ENCODE data around the gene GOLM1. TPM values are rescaled to one million over a fixed set of nuclear protein-coding genes. Genes with fewer than 3 reads are reported as not detected.

Gene GOLM1
- total RNA-seq, 1 donor from 2014 or later, result 0.80 TPM

- ChIA-PET CTCF (no interaction called here), POLR2A (no interaction called here)
- Mint-ChIP-seq H3K4me3 (no peak overlapping the region), H3K27ac (no peak overlapping the region), H3K9me3 (no peaks in the 10 kb centered on the region), H3K36me3 (ENCODE audit: low read depth) (no peaks in the 10 kb centered on the region), H3K27me3 (no peaks in the 10 kb centered on the region), H3K4me1 (no peaks in the 10 kb centered on the region)
- no peak for DNase-seq
- TF ChIP-seq CTCF (IDR thresholded peaks at IDR 0.05), result no peak
- ATAC-seq (ENCODE audit: low read depth), result no peak
- intact Hi-C loops (cut with micrococcal nuclease), result no loop called here
Measured at GRCh38 chr9:86047361-86047760, 52.0 kb downstream of the GOLM1 start.

GRCh38 chr9:86046930-86047341 lies 52.4 kb downstream of the GOLM1 start:
- H3K4me3 Mint-ChIP-seq, result no peak overlapping the region
- H3K4me1 Mint-ChIP-seq, result no peaks in the 10 kb centered on the region
- no peaks in the 10 kb centered on the region for H3K36me3 Mint-ChIP-seq (ENCODE audit: low read depth)
- intact Hi-C loops (cut with micrococcal nuclease), result no loop called here
- DNase-seq, result no peak
- no peaks in the 10 kb centered on the region for H3K9me3 Mint-ChIP-seq
- no peak for TF ChIP-seq CTCF (IDR thresholded peaks at IDR 0.05)
- ChIA-PET CTCF (no interaction called here), POLR2A (no interaction called here)
- ATAC-seq (ENCODE audit: low read depth), result no peak
- no peak overlapping the region for H3K27ac Mint-ChIP-seq
- H3K27me3 Mint-ChIP-seq, result no peaks in the 10 kb centered on the region

- H3K27me3 Mint-ChIP-seq, result no peaks in the 10 kb centered on the region
- ATAC-seq (ENCODE audit: low read depth) (no peak), DNase-seq (no peak)
- no peaks in the 10 kb centered on the region for H3K9me3 Mint-ChIP-seq
- ChIA-PET CTCF (no interaction called here), POLR2A (no interaction called here)
- no peak for TF ChIP-seq CTCF (IDR thresholded peaks at IDR 0.05)
- H3K4me3 Mint-ChIP-seq, result no peak overlapping the region
- no peaks in the 10 kb centered on the region for H3K4me1 Mint-ChIP-seq
- no peaks in the 10 kb centered on the region for H3K36me3 Mint-ChIP-seq (ENCODE audit: low read depth)
- no peak overlapping the region for H3K27ac Mint-ChIP-seq
- intact Hi-C loops (cut with micrococcal nuclease), result no loop called here
Measured at GRCh38 chr9:86046071-86046636, 53.2 kb downstream of the GOLM1 start.

GRCh38 chr9:86045654-86046053 lies 53.7 kb downstream of the GOLM1 start:
- H3K4me3 Mint-ChIP-seq, result no peak overlapping the region
- ChIA-PET CTCF (no interaction called here), POLR2A (no interaction called here)
- intact Hi-C loops (cut with micrococcal nuclease), result no loop called here
- DNase-seq (no peak), ATAC-seq (ENCODE audit: low read depth) (no peak)
- no peak for TF ChIP-seq CTCF (IDR thresholded peaks at IDR 0.05)
- H3K27me3 Mint-ChIP-seq, result no peaks in the 10 kb centered on the region
- H3K27ac Mint-ChIP-seq, result no peak overlapping the region
- H3K4me1 Mint-ChIP-seq, result no peaks in the 10 kb centered on the region
- no peaks in the 10 kb centered on the region for H3K36me3 Mint-ChIP-seq (ENCODE audit: low read depth)
- no peaks in the 10 kb centered on the region for H3K9me3 Mint-ChIP-seq

- intact Hi-C loops (cut with micrococcal nuclease), result no loop called here
- POLR2A ChIA-PET, result no interaction called here
- Mint-ChIP-seq H3K4me3 (no peak overlapping the region), H3K36me3 (ENCODE audit: low read depth) (no peaks in the 10 kb centered on the region), H3K4me1 (no peaks in the 10 kb centered on the region), H3K27me3 (no peaks in the 10 kb centered on the region), H3K27ac (no peak overlapping the region), H3K9me3 (no peaks in the 10 kb centered on the region)
- no peak for DNase-seq
- CTCF ChIA-PET, result no interaction called here
- no peak for ATAC-seq (ENCODE audit: low read depth)
- TF ChIP-seq CTCF (IDR thresholded peaks at IDR 0.05), result no peak
Measured at GRCh38 chr9:86043999-86044398, 55.4 kb downstream of the GOLM1 start.
